Measurements from ENCODE around the gene ATG16L1. TPM values are rescaled to one million over a fixed set of nuclear protein-coding genes. Genes with fewer than 3 reads are reported as not detected.
A peak's percentile ranks its signal among the peaks of the same experiment; 100 is the strongest.
"Not testable (repeated sequence)": the region's sequence is repeated elsewhere in the genome, so short reads cannot be mapped to it uniquely, and the experiment has no call there.

The ATG16L1 gene
- total RNA-seq, 2 donors from 2014 or later, result 30.6 to 34.2 TPM

- no peaks in the 10 kb centered on the region for H3K9me3 Mint-ChIP-seq
- H3K36me3 Mint-ChIP-seq, result no peaks in the 10 kb centered on the region
- DNase-seq (ENCODE audit: low spot score in 2 of 2) (no peak), ATAC-seq (no peak)
- no peak overlapping the region for H3K27ac Mint-ChIP-seq
These were observed 73.8 kb downstream of the ATG16L1 start for GRCh38 chr2:233325256-233325655.

GRCh38 chr2:233325814-233326213 is 74.3 kb downstream of the ATG16L1 start:
- Mint-ChIP-seq H3K9me3 (no peaks in the 10 kb centered on the region), H3K36me3 (peaks cover 0 to under 1% of the 10 kb centered on the region in 2 donors), H3K27ac (no peak overlapping the region)
- DNase-seq (ENCODE audit: low spot score in 2 of 2), result no peak
- ATAC-seq, result no peak

GRCh38 chr2:233326500-233326899 is 75.0 kb downstream of the ATG16L1 start:
- ATAC-seq, result no peak
- H3K27ac Mint-ChIP-seq, result no peak overlapping the region
- DNase-seq (ENCODE audit: low spot score in 2 of 2), result no peak
- H3K36me3 Mint-ChIP-seq, result peaks cover 0 to 7% of the 10 kb centered on the region in 2 donors
- H3K9me3 Mint-ChIP-seq, result peaks cover 0 to 6% of the 10 kb centered on the region in 2 donors

- Mint-ChIP-seq H3K27ac (no peak overlapping the region), H3K36me3 (peaks cover 6 to 15% of the 10 kb centered on the region in 2 donors), H3K9me3 (peaks cover 6 to 13% of the 10 kb centered on the region in 2 donors)
- ATAC-seq (no peak), DNase-seq (ENCODE audit: low spot score in 2 of 2) (no peak)
These were observed 77.4 kb downstream of the ATG16L1 start for GRCh38 chr2:233328922-233329321.

- ATAC-seq (no peak), DNase-seq (ENCODE audit: low spot score in 2 of 2) (no peak)
- Mint-ChIP-seq H3K36me3 (peaks cover 6 to 15% of the 10 kb centered on the region in 2 donors), H3K27ac (no peak overlapping the region), H3K9me3 (peaks cover 6 to 13% of the 10 kb centered on the region in 2 donors)
These were observed 78.1 kb downstream of the ATG16L1 start for GRCh38 chr2:233329489-233330135.

- peak; percentile 32 to 71 for DNase-seq (ENCODE audit: low spot score in 2 of 2)
- Mint-ChIP-seq H3K9me3 (peaks cover 6 to 13% of the 10 kb centered on the region in 2 donors), H3K27ac (peak overlapping the region; percentile 82 to 87), H3K36me3 (peaks cover 6 to 15% of the 10 kb centered on the region in 2 donors)
- ATAC-seq, result peak; percentile 75 to 87
These were observed 80.1 kb downstream of the ATG16L1 start for GRCh38 chr2:233331536-233331935.

- no peak for DNase-seq (ENCODE audit: low spot score in 2 of 2)
- peak overlapping the region; percentile 82 to 87 for H3K27ac Mint-ChIP-seq
- H3K36me3 Mint-ChIP-seq, result peaks cover 6 to 15% of the 10 kb centered on the region in 2 donors
- H3K9me3 Mint-ChIP-seq, result peaks cover 6 to 13% of the 10 kb centered on the region in 2 donors
- no peak for ATAC-seq
These were observed 80.7 kb downstream of the ATG16L1 start for GRCh38 chr2:233332125-233332524.

- ATAC-seq (no peak), DNase-seq (ENCODE audit: low spot score in 2 of 2) (no peak)
- Mint-ChIP-seq H3K27ac (no peak overlapping the region), H3K36me3 (peaks cover 6 to 15% of the 10 kb centered on the region in 2 donors), H3K9me3 (peaks cover 6 to 13% of the 10 kb centered on the region in 2 donors)
These were observed 83.4 kb downstream of the ATG16L1 start for GRCh38 chr2:233334915-233335314.

- H3K27ac Mint-ChIP-seq; DNase-seq (ENCODE audit: low spot score in 2 of 2); ATAC-seq: not testable (repeated sequence)
- Mint-ChIP-seq H3K36me3 (peaks cover 6 to 12% of the 10 kb centered on the region in 2 donors), H3K9me3 (peaks cover 6 to 11% of the 10 kb centered on the region in 2 donors)
These were observed 84.6 kb downstream of the ATG16L1 start for GRCh38 chr2:233336091-233336490.

GRCh38 chr2:233336541-233336940 is 85.1 kb downstream of the ATG16L1 start:
- H3K36me3 Mint-ChIP-seq, result peaks cover 6 to 7% of the 10 kb centered on the region in 2 donors
- no peak for DNase-seq (ENCODE audit: low spot score in 2 of 2)
- no peak for ATAC-seq
- H3K9me3 Mint-ChIP-seq, result peaks cover 6% of the 10 kb centered on the region in 2 donors
- H3K27ac Mint-ChIP-seq, result no peak overlapping the region

- Mint-ChIP-seq H3K27ac (no peak overlapping the region), H3K36me3 (no peaks in the 10 kb centered on the region), H3K9me3 (no peaks in the 10 kb centered on the region)
- ATAC-seq (no peak), DNase-seq (ENCODE audit: low spot score in 2 of 2) (no peak)
These were observed 86.6 kb downstream of the ATG16L1 start for GRCh38 chr2:233338046-233338445.

- no peaks in the 10 kb centered on the region for H3K36me3 Mint-ChIP-seq
- DNase-seq (ENCODE audit: low spot score in 2 of 2), result no peak
- ATAC-seq, result no peak
- no peaks in the 10 kb centered on the region for H3K9me3 Mint-ChIP-seq
- H3K27ac Mint-ChIP-seq, result no peak overlapping the region
These were observed 87.4 kb downstream of the ATG16L1 start for GRCh38 chr2:233338812-233339368.

- no peak for ATAC-seq
These were observed 88.0 kb downstream of the ATG16L1 start for GRCh38 chr2:233339427-233339826.

GRCh38 chr2:233341296-233341695 is 89.8 kb downstream of the ATG16L1 start:
- no peak for DNase-seq (ENCODE audit: low spot score in 2 of 2)
- Mint-ChIP-seq H3K9me3 (no peaks in the 10 kb centered on the region), H3K36me3 (no peaks in the 10 kb centered on the region), H3K27ac (no peak overlapping the region)
- ATAC-seq, result no peak

More at GRCh38 chr2:233339427-233339826, 88.0 kb downstream of the ATG16L1 start:
- no peaks in the 10 kb centered on the region for H3K36me3 Mint-ChIP-seq
- H3K27ac Mint-ChIP-seq, result no peak overlapping the region
- no peaks in the 10 kb centered on the region for H3K9me3 Mint-ChIP-seq
- DNase-seq (ENCODE audit: low spot score in 2 of 2), result no peak

GRCh38 chr2:233342301-233342700 is 90.8 kb downstream of the ATG16L1 start:
- ATAC-seq (no peak), DNase-seq (ENCODE audit: low spot score in 2 of 2) (peak in 1 of 2 donors; percentile 18)
- Mint-ChIP-seq H3K36me3 (no peaks in the 10 kb centered on the region), H3K27ac (no peak overlapping the region), H3K9me3 (no peaks in the 10 kb centered on the region)

GRCh38 chr2:233343171-233343705 is 91.8 kb downstream of the ATG16L1 start:
- H3K36me3 Mint-ChIP-seq, result no peaks in the 10 kb centered on the region
- ATAC-seq, result no peak

More at GRCh38 chr2:233343171-233343705, 91.8 kb downstream of the ATG16L1 start:
- H3K9me3 Mint-ChIP-seq, result no peaks in the 10 kb centered on the region
- no peak overlapping the region for H3K27ac Mint-ChIP-seq
- DNase-seq (ENCODE audit: low spot score in 2 of 2), result no peak

Data from activated naive CD4-positive, alpha-beta T cell treated with anti-CD3 and anti-CD28 coated beads, Interleukin-2, amount 50 U/mL, for 72 hours (primary cell).